CD1c-positive myeloid dendritic cell (primary cell): Measurements from ENCODE around the gene MRPL2.

Source experiments
- DNase-seq: peaks from one replicate; pipeline ENCODE4 v3.0.0-alpha.2; 2016; ENCODE audit errors: extremely low spot score

The MRPL2 gene

DNA sequence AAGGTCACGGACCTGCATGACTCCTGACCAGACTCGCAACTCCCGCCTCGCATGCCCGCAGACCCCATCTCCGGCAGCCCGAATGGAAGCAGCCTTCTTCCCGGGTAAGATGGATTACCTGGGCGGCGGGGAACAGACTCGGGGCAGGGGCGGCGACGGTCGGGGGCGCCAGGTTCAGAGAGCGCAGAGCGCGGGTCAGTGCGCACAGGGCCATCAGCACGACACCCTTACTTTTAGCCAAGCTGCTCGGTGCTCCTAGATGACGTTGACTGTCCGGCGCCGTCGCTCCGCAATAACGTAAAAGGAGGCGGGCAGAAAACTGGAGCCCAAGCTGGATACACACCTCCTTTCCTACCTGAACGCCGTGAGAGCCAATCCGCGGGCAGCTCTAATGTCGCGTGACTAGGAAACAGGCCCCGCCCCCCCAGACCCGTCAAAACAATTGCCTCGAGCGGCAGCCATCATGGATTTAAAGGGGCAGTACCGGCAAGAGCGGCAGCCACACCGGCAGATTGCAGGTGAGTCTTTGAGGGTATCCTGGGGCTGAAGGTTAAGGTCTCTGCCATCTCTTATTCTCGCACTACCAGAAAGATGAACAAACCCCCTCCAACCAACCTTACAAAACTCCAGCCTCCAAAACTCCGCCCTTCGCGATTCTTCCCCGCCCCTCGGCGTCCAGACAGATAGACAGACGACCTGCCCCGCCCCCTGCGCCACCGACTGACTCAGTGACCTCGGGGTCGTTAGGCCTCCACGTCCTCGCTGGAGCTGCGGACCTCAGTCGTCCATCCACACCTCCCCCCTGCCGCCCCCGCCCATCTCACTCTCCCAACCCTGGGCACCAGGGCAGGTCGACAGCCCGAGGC, at the start of gene MRPL2, which contains the start of gene KLC4:
Gene MRPL2 (minus strand): TSS at position 267 of the 866 bp plus-strand sequence. CDS start 53 bp downstream, at position 214.
Gene KLC4 (plus strand): TSS at position 464 of the 866 bp plus-strand sequence. CDS start 1,705 bp downstream, outside the sequence.
- DNase-seq: peak; percentile 99

DNA sequence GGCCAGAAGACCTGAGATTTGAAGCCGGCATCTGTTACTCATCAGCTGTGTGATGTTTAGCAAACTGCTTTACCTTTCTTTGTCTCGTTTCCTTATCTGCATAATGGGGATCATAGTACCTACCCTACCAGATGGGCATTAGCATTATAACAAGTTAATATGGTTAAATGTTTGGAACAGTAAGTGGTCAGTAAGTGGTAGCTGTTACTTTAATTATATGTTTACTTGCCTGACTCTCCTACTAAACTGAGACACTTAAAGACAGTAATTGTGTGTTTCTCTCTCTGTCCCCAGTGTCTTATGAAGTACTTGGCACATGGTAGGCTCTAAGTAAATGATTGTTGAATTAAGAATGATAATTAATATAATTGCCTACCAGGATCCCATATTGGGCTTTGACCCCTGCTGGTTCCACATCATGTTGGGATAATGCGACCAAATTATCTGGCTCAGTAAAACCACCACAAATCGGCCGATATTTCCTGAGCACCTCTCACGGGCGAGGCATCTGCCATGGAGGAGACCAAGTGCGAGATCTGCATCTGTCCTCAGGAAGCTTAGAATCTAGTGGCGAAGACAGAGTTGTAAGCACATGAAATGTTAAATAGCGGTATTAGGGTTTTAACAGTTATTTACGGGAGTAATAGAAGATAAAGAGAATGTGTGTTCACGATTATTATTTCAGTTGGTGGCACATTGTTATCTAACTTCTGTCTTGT, 48.3 kb upstream of the MRPL2 start:
- no peak for DNase-seq

DNA sequence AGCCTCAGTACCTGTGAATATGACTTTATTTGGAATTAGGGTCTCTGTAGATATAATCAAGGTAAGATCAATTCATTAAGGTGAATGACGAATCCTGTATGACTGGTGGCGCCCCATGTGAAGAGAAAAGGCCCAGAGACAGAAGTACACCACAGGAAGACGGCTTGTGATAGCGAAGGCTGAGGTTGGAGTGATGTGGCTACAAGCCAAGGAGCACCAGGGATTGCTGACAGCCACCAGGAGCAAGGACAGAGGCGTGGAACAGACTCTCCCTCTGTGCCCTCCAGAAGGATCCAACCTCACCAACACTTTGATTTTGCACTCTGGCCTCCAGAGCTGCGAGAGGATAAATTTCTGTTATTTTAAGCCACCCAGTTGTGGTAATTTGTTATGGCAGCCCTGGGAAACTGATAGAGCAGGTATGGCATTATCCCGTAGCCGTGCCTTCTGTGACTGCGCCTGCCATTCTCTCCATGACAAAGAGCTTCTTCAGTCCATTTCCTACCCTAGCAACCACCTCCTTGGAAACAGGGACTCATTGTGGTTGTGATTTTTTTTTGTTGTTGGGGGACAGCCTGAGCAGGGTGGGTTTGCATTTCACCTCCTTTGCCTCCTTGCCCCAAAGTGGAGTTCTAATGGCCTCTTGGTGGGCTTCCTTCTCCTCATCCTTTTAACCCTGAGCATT, 46.4 kb upstream of the MRPL2 start:
- DNase-seq: no peak

DNA sequence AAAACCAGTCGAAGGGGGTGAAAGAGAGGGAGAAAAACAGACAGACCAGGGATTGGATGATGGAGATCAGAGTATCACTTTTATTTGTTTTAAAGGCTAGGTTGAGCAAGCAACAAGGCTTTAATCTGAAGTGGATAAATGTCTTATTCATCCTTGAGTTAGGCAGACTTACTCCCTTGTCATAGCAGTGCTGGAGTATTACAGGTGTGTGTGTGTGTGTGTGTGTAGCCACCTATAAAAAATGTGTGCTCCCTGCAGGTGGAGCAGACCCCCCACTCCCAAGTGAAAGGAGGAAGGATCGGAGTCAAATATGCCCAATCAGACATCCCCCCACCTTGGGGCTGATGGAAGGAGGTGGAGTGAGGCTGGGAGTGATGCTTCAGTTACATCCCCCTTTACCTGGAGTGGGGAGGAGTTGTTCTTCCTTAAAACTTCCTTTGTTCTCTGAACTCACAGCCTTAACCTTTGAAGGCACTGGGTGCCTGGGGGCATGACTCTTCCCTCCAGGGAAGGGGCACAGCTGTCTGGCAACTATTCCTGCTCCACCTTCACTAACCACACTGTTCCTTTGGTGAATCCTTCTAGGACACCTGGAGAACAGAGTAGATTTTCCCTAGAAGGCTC, 44.1 kb upstream of the MRPL2 start:
- DNase-seq: no peak

DNA sequence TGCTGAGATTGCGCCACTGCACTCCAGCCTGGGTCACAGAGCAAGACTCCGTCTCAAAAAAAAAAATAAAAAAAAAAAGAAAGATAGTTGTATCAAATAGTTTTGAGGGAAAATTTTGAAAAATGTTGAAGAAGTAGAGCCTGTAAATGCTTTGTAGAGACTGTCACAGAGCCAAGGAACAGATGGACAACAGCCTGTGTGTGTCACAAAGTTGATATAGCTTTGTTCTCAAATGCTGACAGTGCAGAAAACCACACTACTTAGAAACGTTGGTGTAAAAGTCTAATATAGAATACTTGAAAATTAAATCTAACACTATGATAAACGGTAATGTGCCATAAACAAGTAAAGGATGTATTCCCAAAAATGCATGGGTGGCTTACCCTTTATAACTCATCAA, 42.3 kb upstream of the MRPL2 start:
- DNase-seq: no peak

DNA sequence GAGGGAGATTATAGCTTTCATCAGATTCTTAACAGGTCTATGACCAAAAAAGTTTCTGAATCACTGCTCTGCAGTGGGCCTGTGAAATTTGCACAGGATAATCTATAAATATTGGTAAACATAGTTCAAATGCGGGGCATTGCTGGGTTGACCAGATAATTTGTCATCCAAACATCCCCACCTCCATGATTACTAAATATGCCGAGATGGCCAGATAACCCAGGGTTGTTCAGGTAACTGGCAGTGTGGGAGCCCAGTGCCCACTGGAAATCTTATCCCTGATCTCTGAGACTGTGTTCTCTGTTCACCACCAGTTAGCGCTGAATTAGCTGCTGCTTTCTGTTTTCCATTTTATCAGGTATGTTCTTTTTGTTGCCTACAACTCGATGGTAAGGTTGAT, 38.3 kb upstream of the MRPL2 start:
- no peak for DNase-seq

DNA sequence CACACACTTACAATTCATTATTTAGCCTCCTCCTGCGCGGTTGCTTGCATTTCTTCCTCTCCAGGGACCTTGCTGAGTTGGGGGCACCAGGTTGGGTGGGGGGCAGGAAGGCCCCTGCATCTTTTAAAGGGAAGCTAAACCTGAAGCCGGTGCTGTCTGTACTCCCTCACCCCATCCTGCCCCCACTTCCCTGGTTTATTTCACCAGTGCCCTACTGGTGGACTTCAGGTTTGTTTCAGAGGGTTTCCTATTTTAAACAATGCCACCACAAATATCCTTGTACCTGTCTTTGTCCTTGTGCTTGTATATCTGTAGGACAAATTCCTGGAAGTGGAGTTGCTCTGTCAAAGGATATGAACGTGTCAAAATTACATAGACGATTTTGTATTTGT, 37.9 kb upstream of the MRPL2 start:
- no peak for DNase-seq

DNA sequence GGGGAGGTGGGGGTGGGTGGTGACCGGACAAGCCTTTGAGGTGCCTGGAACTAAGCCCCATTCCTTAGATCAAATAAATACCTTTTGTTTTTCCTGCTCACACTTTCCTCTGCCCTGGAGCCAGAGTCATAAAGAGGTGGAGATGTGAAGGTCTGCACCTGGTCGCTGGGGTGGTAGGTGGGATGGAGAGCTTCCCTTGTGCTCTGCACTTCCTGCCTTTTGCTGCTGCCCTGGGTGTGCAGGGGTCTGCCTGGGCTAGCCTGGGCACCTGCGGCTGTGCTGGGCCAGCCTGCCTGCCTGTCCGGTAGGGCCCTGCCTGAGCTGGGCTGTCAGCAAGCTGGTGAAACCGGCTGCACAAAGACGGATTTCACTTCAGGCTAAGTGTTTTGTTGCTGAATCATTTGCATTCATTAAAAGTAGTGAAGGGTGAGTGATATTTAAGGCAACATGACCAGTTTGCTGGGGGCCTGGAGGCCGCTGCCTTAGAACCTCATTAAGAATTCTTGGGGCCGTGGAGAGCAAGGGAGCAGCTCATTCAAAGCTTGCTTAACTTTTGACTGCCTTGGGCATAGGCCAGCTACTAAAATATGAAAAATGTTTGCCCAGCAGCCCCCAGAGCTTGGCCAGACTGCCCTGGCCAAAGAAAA, 37.3 kb upstream of the MRPL2 start:
- DNase-seq: no peak

DNA sequence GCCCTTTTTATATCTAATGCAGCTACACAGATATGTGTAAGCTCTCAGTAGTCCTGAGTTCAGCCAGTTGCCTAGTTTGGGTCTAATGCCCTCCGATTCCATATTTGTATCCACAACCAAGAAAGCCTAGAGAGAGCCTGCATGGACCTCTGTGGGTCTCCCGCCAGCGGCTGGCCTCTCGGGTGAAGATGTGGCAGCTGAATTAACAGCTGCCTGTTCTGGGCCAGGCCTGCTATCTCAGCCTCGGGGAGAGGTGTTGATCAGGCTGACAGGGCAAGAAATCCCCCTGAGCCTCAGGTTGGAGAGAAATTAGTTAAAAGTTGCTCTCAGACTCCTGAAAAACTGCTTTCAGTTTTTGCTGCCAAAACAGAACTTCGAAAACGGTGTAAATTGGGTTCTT, 36.7 kb upstream of the MRPL2 start:
- no peak for DNase-seq

DNA sequence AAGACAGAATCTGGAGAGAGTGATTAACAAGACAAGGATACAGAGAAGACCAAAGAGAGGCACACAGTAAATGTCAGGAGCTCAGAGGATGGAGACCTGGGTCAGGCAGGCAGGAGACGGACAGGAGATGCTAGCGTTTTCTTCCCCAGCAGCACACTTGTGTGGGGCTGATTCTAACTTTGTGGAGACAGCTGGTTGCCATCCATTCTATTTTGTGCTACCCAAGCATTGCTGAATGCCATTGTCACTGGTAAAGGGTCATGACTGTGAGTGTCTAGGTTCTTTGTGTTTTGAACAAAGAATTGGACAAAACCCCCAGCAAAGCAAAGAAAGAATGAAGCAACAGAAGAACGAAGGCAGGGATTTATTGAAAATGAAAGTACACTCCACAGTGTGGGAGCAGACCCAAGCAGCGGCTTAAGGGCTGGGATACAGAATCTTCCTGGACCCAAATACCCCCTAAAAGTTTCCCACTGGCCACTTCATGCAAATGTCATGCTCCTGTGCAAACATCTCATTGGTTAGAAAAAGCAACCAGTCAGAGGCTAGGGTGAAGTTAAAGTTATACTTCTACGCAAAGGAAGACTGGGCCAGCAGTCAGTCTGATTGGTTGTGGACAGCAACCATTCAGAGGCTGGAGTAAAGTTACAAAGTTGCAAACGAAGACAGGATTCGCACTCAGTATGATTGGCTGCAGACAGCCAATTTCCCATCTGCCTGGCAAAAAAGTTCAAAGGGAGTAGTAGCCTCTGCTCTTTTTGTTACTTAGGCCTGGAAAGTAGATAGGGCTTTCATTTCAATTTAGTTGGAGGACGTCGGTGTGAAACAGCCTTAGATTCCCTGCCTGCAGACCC, 34.4 kb upstream of the MRPL2 start:
- no peak for DNase-seq

DNA sequence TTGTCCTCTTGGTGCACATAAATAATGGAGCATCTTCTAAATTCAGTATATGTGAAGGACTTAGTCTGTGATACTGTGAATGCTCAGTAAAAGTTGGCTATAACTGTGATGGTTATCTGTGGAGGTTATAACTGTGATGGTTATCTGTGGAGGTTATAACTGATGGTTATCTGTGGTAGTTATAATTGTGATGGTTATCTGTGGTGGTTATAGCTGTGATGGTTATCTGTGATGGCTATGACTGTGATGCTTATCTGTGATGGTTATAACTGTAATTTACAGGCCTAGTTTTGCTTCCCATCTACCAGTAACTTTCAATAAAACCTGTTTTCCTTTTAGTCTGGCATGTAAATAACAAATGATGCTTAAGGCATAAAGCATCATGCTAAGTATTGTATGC, 33.4 kb upstream of the MRPL2 start:
- no peak for DNase-seq

DNA sequence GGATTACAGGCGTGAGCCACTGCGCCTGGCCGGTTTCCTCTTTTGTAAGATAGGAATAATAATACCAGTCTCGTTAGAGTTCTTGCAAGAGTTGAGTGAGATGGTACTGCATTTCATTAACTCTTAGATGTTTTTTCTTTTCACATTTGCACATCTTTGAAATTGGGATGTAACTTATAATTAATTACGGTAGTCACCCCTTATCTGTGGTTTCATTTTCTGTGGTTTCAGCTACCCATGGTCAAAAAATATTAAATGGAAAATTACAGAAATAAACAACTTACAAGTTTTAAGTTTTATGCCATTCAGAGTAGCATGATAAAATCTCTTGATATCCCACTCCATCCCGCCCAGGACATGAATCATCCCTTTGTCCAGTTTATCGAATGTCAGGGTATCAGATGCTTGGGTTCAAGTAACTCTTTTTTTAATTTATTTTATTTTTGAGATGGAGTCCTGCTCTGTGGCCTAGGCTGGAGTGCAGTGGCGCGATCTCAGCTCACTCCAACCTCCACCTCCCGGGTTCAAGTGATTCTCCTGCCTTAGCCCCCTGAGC, 32.3 kb upstream of the MRPL2 start:
- no peak for DNase-seq

DNA sequence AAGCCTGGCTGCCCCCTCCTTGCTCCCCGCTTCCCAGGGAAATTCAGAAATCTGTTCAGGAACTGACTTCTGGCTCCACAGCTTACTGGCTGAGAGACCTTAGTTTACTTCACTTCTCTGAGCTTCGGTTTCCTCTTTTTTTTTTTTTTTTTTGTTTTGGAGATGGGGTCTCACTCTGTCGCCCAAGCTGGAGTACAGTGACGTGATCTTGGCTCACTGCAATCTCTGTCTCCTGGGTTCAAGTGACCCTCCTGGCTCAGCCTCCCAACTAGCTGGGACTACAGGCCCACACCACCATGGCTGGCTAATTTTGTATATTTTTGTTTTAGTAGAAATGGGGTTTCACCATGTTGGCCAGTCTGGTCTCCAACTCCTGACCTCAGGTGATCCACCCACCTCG, 31.8 kb upstream of the MRPL2 start:
- no peak for DNase-seq

DNA sequence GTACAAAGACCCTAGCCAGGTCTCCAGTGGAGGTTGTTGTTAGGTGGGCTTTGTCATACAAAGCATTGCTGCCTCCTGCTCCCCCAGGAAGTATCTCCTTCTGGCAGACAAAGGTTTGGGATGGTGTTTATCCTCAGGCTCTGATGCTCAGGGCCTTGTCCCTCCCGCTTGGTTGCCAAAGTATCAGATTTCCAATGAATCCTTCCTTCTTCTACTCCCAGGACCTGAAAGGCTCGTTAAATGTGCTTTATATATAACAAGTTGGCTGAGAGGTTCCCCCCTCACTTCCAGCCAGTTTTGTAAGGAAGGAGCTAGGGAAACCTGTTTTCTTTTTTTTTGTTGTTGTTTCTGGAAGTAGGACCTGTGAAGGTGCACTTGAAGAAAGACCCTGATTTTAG, 31.3 kb upstream of the MRPL2 start:
- no peak for DNase-seq

DNA sequence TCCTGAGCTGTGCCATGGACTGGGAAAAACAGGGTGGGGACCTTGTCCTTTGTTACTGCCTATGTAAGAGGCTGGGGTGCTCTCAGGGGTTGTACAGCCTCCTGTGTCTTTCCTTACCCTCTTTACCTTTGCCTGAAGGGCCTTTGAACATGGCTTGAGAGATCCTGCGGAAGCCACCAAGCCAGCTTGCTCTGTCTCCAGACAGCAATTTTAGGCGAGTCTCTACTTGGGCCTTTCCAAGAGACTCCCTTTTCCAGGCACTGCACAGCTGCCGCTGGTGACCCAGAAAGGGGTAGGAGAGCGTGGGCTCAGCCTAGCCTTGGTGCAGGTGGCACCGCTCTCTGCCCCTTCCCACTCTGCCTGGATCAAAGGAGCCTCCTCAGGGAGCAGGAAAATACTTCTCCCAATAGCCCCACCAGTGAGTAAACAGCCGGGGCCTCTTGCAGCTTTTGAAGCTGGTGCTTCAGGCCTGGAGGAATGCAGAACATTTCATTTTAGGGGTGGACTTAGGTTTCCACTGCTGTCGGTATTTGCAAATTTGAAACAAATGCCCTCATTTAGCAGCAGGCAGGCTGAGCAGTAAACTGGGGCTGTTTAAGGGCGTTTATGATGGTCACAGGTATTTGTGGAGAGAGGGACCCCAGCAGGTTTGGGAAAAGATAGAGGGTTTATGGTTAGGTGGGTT, 30.8 kb upstream of the MRPL2 start:
- DNase-seq: no peak

DNA sequence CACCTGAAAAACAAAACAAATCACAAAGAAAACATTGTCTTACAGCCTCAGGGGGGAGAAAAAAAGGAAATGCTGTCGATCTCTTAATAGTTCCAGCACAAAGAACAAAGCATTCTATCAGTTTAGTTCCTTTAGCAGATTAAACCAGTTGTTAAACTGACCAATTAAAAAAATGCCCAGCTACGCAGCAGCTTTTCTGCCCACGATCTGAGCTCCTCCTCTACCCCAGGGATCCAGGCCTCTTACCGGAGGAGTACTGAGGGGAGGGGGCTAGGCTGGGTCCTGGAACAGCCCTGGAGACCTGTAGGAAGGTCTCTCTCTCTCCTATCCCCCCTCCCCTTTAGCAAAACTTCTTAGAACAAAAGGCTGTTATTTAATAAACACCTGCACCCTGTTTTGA, 30.2 kb upstream of the MRPL2 start:
- DNase-seq: no peak

DNA sequence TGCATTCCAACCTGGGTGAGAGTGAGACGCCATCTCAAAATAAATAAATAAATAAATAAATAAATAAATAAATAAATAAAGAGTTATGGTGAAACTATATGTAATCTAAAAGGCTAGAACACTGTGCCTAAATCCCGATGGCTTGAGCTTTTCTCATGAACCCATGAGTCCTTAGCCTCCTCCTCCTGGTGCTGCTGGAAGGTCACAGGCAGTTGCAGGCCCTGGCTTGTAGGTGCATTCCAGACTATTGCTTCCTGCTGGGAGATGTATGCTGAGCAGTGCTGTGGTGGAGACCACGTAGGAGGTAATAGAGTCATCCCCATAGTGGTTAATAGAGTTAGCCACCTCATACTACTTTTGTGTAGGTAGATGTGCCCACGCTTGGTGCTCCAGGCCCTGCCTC, 29.4 kb upstream of the MRPL2 start:
- no peak for DNase-seq

DNA sequence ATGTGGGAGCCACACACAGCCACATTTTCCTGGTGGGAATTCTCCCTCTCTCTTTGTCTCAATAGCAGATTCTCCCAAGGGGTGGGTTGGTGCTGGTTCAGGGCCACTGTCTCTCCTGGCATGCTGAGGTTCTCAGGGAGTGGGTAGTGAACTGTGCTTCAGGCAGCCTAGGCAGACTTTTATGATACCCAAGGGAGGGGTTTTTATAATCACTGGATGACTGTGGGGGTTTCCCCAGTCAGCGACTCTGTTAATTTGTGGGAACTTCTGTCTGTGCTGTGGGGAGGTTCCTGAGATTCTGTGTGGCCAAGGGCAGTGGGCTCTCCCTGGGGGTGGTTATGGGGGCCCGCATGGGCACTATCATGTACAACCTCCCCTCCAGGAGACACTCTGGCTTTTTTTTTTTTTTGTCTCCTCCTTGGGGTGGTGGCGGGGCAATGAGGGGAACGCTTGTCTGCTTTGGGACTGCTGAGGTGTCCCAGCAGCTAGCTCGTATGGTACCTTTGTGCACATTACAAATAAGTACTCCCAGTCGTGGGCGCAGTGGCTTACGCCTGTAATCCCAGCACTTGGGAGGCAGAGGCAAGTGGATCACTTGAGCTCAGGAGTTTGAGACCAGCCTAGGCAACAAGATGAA, 26.9 kb upstream of the MRPL2 start:
- DNase-seq: no peak
